COR-L47 (cell line): ENCODE measurements around the gene MAP4K4.

ENCODE experiments used
- DNase-seq: peaks from one replicate; lab custom pipeline; 2025; lab: John Stamatoyannopoulos, UW

MAP4K4 gene

DNA sequence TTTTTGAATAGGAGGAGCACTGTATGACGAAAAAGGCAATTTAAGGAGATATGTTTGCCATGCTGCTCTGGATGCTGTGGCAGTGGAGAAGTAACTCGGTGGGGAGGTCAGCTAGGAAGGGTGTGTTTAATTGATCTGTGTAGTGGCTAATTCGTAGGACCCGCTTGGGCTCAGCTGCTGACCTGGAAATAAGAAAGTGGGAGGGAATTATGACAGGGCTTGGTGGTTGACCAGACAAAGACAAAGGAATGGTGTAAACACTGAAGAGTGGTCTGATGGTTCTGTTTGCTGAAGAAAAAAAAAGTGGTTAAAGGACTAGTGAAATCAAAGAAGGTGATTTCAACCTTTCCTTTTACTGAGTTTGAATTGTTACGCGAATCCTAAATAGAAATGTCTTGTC is 146.0 kb downstream of the MAP4K4 start:
- DNase-seq = no peak

DNA sequence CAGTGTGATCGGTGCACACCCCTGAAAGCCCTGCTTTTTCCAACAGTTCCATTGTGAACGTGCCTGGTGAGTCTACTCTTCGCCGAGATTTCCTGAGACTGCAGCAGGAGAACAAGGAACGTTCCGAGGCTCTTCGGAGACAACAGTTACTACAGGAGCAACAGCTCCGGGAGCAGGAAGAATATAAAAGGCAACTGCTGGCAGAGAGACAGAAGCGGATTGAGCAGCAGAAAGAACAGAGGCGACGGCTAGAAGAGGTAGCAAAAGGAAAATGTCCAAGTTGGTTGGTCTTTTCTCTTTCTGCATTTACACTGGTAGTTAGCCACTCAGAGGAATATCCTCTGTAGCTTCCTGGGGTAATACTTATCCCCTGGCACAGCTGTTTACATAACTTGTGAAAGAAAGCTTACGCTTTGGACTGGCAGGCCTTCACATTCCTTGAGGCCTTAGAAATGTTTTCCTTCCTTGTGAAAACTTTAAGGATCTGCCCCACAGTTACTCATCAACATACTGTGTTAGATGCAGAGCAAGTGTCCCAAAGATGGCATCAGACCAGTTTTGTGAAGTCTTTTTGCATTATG is 146.6 kb downstream of the MAP4K4 start:
- DNase-seq = no peak

DNA sequence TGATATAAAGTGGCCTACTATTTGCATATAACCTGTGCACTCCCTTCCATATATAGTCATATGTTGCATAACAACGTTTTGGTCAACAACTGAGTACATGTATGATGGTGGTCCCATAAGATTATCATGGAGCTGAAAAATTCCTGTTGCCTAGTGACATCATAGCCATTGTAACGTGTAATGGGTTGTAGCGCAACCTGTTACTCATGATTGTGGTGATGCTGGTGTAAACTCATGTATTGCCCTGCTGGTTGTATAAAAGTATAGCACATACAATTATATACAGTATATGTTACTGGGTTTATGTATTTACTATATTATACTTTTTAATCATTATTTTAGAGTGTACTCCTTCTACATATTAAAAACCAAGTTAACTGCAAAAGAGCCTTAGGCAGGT is 149.5 kb downstream of the MAP4K4 start:
- no peak for DNase-seq

DNA sequence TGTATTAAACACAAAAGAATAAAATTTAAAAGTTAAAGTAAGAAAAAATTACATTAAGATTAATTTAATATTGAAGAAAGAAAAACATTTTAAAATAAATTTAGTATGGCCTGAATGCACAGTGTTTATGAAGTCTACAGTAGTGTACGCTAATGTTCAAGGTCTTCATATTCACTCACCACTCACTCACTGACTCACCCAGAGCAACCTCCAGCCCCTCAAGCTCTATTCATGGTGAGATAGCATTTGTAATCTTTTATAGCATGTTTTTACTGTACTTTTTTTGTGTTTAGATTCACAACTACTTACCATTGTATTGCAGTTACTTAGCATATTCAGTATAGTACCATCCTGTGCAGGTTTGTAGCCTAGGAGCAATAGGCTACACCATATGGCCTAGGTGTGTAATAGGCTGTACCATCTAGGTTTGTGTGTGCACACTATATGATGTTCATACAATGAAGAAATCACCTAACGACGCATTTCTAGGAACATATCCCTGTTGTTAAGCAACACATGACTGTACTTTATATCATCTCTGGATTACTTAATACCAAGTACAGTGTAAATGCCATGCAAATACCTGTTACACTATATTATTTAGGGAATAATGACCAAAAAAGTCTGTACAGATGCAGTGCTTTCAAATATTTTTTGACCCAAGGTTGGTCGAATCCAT is 150.3 kb downstream of the MAP4K4 start:
- no peak for DNase-seq

DNA sequence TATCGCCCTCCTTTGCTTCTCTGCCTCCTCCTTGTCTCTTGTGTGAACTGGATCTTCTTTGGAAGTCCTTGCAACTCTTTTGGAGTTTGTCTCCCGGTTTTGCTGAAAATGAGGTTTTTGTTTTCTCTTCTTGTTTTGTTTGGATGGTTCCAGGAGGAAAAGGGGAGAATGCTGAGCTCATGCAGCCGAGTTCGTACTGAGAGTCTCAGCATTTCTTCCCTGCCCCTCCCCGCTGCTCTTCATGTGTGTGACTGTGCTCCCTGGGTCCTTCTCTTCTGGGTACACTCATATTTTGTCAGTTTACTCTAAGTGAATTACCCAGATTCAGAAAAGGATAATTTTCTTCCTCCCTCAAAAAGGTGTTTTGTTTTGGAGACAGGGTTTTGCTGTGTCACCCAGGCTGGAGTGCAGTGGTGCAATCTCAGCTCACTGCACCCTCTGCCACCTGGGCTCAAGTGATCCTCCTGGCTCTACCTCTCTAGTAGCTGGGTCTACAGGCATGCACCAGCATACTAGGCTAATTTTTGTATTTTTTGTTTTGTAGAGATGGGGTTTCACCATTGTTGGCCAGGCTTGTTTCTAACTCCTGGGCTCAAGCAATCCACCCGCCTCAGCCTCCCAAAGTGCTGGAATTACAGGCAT is 151.4 kb downstream of the MAP4K4 start:
- DNase-seq = no peak

DNA sequence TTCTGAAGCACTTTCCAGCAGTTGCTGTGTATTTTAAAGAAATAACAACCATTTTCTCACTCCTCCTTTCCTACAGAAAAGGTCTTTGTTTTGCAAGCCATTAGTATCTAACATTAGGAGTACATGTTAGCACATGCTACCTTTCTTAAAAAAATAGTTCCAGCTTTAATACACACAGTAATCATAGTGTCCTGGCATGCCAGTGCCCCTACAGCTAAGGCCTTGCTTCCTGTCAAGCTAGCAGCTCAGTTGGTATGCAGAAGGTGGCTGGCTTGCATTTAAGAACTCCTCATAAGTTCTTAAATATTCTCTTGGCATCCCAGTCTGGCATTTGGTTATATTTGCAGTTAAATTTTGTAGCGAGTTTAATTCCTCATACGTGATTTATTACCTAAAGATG is 152.9 kb downstream of the MAP4K4 start:
- no peak for DNase-seq

DNA sequence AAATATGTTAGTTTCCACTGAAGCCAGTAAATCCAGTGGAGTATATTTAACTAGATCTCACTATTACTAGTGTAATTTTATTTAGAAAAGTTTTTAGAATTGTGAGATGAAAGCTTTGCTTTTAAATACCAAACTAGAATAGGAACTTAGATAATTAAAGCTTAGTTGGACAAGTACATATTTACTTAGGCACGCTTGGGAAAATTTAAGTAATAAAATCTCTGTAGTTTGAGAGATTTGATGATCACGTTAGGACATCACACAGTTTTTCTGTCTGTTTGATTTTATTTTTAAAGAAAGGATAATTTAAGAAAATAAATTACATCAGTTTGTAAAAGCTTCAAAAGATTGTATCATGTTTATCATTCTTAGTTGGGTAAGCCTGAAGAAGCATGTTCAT is 153.5 kb downstream of the MAP4K4 start:
- DNase-seq = no peak

DNA sequence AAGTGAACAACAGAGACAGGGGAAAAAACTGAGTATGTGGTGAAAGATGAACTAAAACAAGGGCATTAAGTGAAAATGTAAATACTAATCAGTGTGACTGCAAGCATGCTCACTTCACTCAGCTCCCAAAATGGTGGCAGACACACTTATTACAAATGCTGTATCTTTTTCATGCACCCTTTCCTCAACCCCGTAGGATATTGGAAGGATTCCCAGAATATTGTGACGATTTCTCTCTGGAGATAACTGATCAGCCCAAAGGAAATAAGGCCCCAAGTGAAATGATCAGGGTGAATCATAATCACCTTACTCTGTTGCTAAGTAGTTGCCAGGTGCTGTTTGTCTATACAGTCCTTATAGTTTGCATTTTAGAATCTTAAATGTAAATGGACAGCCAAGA is 155.3 kb downstream of the MAP4K4 start:
- no peak for DNase-seq

DNA sequence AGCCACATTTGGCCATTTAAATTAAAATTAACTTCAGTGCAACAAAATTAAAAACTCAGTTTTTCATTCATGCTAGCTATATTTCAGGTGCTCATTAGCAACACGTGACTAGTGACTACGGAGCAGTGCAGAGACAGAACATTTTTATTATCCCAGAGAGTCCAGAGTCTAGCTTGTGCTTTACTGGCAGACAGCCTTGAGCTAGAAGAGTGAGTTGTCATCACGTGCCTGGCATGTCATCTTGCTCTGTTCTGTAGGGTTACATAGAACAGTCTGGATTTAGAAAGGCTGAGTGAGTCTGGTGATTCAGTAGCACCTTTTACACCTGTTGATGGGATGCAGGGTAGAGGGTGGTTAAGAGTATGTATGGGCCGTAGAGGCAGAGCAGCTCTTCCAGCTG is 157.4 kb downstream of the MAP4K4 start:
- DNase-seq = no peak

DNA sequence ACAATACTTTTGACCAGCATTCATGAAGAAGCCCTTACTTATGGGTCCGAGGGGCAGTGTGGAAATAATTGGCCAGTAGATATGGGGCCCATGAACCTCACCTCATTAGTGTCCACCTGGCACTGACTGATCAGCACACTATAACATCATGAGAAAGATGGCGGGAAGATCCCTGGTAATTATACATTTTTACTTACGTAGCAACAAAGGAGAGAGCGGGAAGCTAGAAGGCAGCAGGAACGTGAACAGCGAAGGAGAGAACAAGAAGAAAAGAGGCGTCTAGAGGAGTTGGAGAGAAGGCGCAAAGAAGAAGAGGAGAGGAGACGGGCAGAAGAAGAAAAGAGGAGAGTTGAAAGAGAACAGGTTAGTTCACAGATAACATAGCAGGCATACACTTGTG is 158.3 kb downstream of the MAP4K4 start:
- DNase-seq = no peak

DNA sequence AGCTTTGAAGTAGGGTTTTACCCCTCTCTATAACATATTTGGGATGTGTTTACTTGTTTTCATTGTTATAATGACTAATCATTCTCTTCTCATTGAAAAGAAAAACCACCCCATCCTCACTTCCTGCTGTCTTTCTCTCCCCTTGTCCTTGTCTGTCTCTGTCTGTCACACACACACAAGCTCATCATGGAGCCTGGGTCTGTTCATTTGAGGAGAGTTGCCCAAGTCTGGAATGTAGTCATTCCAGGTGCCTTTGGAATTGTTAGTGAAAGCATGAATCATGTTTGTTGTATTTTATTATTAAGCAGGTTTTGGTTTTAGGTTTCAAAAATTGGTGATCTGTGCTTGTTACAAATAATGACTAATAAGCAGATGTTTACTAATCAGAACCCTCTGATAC is 160.7 kb downstream of the MAP4K4 start:
- no peak for DNase-seq

DNA sequence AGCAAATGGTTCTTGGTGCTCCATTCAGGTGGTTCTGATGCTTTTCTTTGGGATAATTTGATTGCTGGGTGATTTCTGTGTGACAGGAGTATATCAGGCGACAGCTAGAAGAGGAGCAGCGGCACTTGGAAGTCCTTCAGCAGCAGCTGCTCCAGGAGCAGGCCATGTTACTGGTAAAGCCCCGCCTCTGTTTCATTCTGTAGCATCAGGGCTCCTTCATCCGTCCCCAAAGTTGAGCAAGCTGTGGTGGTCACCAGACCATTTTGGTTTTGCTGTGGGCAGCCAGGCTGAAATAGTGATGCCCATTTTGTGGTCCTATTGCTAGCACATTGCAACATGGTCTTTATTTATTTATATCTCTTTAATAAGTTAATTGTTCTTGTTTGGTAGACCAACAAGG is 161.4 kb downstream of the MAP4K4 start:
- DNase-seq = no peak

DNA sequence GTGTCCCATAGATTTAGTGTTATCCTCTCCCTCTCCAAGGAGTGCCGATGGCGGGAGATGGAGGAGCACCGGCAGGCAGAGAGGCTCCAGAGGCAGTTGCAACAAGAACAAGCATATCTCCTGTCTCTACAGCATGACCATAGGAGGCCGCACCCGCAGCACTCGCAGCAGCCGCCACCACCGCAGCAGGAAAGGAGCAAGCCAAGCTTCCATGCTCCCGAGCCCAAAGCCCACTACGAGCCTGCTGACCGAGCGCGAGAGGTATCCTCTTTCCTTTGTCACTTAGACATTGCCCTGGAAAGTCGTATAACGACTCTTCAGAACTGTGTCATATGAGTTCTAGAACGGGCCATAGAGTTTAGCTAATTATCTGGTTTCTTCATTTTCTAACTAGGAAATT is 162.1 kb downstream of the MAP4K4 start:
- no peak for DNase-seq

DNA sequence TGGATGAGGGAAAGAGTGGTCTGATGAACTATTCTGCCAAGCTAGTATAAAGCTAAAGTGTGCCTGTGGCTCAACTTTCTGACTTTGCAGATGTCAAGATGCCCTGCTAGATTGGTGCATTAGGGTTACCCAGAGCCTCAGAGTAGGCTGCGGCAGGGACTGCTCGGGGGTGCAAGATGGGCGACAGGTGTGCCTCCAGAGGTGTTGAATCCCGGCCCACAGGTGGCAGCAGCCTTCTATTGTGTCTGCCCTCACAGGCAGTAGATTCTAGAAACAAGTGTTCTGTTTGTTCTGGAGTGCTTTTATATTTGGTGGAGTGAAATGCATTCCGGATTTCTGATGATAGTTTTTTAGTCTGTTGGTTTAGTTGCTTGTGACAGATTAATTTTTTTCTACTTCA is 162.7 kb downstream of the MAP4K4 start:
- peak; percentile 1 for DNase-seq

DNA sequence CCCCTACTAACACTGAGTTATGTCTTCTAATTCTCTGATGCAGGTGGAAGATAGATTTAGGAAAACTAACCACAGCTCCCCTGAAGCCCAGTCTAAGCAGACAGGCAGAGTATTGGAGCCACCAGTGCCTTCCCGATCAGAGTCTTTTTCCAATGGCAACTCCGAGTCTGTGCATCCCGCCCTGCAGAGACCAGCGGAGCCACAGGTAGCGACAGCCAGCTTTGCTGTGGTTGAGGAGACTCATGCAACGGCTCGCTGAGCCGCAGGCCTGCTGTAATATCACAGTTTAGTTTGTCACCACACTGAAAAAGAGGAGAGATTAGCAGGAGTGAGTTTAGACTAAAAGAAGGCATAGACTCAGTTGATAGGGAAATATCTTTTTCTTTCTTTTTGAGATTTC is 163.3 kb downstream of the MAP4K4 start:
- no peak for DNase-seq

DNA sequence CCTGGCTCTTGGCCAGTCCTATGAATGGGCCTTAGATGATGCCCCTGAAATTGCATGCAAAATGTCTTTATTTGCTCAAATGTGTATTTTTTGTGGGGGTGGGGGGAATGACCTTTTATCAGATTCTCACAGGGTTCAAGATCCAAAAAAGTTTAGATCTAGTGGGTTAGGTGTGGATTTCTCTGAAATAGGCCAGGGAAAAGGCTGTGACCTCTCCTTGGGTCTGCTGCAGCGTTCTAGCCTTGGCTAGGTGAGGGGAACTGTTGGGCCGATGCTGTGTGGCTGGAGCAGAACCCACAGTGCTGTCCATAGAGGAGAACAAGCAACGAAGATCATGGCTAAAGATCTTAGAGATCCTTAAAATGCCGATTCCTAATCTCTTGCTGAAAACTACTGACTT is 163.9 kb downstream of the MAP4K4 start:
- no peak for DNase-seq

DNA sequence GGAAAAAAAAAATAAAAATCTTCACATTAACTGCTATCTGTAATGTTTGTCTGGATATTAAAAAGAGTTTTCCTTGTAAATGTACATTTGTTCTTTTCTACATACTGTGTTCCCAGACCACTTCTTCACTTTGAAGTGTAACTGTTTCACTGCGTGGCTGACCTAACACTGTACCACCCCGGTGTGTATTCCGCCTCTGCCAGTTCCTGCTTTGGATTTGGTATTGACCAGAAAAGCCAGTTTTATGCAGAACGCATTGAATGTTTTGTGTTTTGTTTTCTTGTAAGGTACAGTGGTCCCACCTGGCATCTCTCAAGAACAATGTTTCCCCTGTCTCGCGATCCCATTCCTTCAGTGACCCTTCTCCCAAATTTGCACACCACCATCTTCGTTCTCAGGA is 166.0 kb downstream of the MAP4K4 start:
- no peak for DNase-seq

DNA sequence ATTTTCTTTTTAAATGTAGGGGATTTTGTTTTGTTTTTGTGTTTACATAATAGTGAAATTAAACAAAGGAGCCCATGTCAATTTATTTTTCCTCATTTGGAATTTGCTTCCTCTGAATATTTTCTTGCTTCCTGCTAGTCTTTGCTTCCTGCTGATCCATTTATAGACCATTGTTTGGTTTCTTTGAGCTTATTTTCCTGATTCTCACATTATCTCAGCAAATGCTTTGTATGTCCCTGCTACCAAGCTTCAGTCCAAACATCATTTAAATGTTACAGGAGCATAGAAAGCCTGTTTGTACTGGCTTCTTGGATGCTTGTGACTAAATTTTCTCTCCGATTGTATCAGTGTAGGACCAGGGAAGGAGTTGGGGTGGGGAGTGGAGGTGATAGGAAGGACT is 166.9 kb downstream of the MAP4K4 start:
- DNase-seq = no peak

DNA sequence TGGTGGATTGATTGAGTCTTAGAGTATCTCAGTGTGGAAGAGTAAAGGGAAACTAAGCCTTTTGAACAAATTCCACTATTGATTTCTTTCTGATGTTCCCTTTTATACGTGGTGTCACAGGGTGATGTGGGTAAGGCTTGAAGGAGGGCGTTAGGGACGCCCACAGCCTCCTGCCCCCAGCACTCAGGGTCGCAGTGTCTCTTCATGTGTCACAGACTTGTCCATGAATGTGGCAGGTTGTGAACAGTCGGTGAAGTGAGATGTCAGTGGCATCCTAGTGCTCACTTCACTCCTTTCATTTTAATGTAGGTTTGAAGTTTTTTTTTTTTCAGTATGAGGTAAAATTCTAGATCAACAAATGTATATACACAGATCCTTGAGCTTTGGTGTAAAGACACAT is 171.0 kb downstream of the MAP4K4 start:
- no peak for DNase-seq

DNA sequence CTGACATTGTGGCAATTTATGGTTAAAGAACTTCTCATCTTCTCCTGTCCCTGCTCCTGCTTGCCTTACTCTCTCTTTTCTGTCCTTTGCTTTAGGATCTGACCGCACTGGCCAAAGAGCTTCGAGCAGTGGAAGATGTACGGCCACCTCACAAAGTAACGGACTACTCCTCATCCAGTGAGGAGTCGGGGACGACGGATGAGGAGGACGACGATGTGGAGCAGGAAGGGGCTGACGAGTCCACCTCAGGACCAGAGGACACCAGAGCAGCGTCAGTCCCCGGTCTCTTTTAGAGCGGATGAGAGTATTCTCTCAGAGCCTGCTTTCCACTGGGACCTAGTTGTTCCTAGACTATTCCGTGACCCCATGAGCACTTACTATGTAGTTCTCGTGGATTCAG is 172.0 kb downstream of the MAP4K4 start:
- DNase-seq = no peak

DNA sequence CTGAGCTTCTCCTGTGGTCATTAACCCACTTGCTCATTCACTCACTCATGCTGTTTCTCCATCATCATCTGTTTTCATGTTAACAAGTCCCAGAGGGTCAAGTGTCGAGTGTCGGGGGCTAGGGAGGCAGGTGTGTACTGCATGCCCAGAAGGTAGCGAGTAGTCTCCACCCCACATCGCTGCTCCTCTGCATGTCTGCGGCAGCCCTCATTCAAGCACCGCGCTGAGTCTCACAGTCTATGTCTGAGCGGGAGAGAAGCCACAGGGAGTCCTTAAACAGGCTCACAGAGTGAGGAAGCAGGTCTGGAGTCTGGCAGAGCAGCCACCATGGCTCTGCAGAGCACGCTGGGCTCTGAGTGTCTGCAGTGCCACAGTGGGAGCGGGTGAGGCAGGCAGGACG is 172.9 kb downstream of the MAP4K4 start:
- DNase-seq = no peak

DNA sequence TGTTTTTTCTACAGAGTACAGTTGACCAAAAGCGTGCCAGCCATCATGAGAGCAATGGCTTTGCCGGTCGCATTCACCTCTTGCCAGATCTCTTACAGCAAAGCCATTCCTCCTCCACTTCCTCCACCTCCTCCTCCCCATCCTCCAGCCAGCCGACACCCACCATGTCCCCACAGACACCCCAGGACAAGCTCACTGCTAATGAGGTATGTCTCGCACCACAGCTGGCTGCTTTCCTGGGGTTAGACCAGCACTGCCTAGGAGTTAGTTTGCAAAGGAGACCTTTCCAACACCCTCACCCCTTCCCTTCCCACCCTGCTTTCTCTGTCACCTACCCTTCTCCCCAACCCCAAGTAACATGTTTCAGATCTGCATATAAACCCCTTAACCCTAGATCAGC is 174.0 kb downstream of the MAP4K4 start:
- DNase-seq = no peak

DNA sequence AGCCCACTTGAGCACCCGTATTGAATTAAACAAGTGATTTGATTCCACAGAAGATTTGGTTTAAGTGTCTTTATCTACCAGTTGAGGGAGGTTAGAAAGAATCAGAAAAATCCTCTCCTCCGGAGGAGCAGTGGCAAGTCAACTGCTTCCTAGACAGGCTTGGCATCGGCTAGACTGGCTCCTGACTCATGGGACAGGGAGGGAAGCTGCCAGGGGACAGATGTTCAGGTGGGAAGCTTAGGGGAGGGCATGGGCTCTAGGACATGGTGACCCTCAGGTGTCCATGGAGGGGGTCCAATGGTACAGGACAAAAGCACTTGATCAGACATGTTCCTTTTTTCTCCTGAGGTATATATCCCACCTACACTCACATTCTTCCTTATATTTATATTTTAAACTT is 175.0 kb downstream of the MAP4K4 start:
- DNase-seq = no peak

DNA sequence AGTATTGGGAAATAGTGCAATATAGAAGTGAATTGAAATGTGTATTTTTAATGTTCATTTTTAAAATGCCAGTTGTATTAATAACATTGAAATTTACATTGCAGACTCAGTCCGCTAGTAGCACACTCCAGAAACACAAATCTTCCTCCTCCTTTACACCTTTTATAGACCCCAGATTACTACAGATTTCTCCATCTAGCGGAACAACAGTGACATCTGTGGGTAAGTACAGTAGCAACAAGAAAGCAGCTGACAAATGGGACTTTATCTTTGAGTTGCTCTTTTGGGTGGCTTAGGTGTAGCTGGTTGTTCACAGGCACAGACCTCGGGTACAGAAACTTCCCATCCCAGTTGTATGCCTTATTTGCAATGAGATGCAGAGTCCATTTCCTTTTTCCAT is 176.0 kb downstream of the MAP4K4 start:
- DNase-seq = no peak
